ENCODE measurements around the gene EFCAB13.

Gene EFCAB13

GRCh38 chr17:47295874-47296255 lies 27.9 kb upstream of the EFCAB13 start:
- Histone ChIP-seq H3K4me1 (ENCODE audit: control insufficient read depth in 1 of 2, insufficient read depth in 2 of 2, low read length in 2 of 2) (peaks cover 5 to 13% of the 10 kb centered on the region in 2 donors), H3K4me3 (ENCODE audit: low read depth in 1 of 2, low read length in 2 of 2) (no peak overlapping the region), H3K27me3 (ENCODE audit: low read depth, low read length) (no peaks in the 10 kb centered on the region), H3K27ac (ENCODE audit: low read length) (no peak overlapping the region), H3K36me3 (ENCODE audit: control insufficient read depth in 1 of 2, insufficient read depth in 2 of 2, low read length in 2 of 2) (peaks cover 7 to 30% of the 10 kb centered on the region in 2 donors), H3K9me3 (ENCODE audit: control insufficient read depth in 1 of 2, low read length in 2 of 2) (no peaks in the 10 kb centered on the region)

- Histone ChIP-seq H3K4me3 (ENCODE audit: low read depth in 1 of 2, low read length in 2 of 2) (no peak overlapping the region), H3K27me3 (ENCODE audit: low read depth, low read length) (no peaks in the 10 kb centered on the region), H3K27ac (ENCODE audit: low read length) (no peak overlapping the region), H3K4me1 (ENCODE audit: control insufficient read depth in 1 of 2, insufficient read depth in 2 of 2, low read length in 2 of 2) (peaks cover 5 to 13% of the 10 kb centered on the region in 2 donors), H3K9me3 (ENCODE audit: control insufficient read depth in 1 of 2, low read length in 2 of 2) (no peaks in the 10 kb centered on the region), H3K36me3 (ENCODE audit: control insufficient read depth in 1 of 2, insufficient read depth in 2 of 2, low read length in 2 of 2) (peaks cover 21 to 32% of the 10 kb centered on the region in 2 donors)
These were observed 25.9 kb upstream of the EFCAB13 start for GRCh38 chr17:47297661-47298400.

- peaks cover 21 to 39% of the 10 kb centered on the region in 2 donors for H3K36me3 ChIP-seq (ENCODE audit: control insufficient read depth in 1 of 2, insufficient read depth in 2 of 2, low read length in 2 of 2)
- no peaks in the 10 kb centered on the region for H3K27me3 ChIP-seq (ENCODE audit: low read depth, low read length)
- no peak overlapping the region for H3K27ac ChIP-seq (ENCODE audit: low read length)
- no peaks in the 10 kb centered on the region for H3K9me3 ChIP-seq (ENCODE audit: control insufficient read depth in 1 of 2, low read length in 2 of 2)
- H3K4me3 ChIP-seq (ENCODE audit: low read depth in 1 of 2, low read length in 2 of 2), result no peak overlapping the region
- peaks cover 5 to 13% of the 10 kb centered on the region in 2 donors for H3K4me1 ChIP-seq (ENCODE audit: control insufficient read depth in 1 of 2, insufficient read depth in 2 of 2, low read length in 2 of 2)
These were observed 25.0 kb upstream of the EFCAB13 start for GRCh38 chr17:47298712-47299111.

- no peak overlapping the region for H3K4me3 ChIP-seq (ENCODE audit: low read depth in 1 of 2, low read length in 2 of 2)
- no peaks in the 10 kb centered on the region for H3K9me3 ChIP-seq (ENCODE audit: control insufficient read depth in 1 of 2, low read length in 2 of 2)
- peaks cover 3 to 11% of the 10 kb centered on the region in 2 donors for H3K4me1 ChIP-seq (ENCODE audit: control insufficient read depth in 1 of 2, insufficient read depth in 2 of 2, low read length in 2 of 2)
- H3K27ac ChIP-seq (ENCODE audit: low read length), result no peak overlapping the region
- H3K36me3 ChIP-seq (ENCODE audit: control insufficient read depth in 1 of 2, insufficient read depth in 2 of 2, low read length in 2 of 2), result peaks cover 21 to 44% of the 10 kb centered on the region in 2 donors
- H3K27me3 ChIP-seq (ENCODE audit: low read depth, low read length), result no peaks in the 10 kb centered on the region
These were observed 24.4 kb upstream of the EFCAB13 start for GRCh38 chr17:47299239-47299910.

- peaks cover 21 to 44% of the 10 kb centered on the region in 2 donors for H3K36me3 ChIP-seq (ENCODE audit: control insufficient read depth in 1 of 2, insufficient read depth in 2 of 2, low read length in 2 of 2)
- no peaks in the 10 kb centered on the region for H3K27me3 ChIP-seq (ENCODE audit: low read depth, low read length)
- no peak overlapping the region for H3K27ac ChIP-seq (ENCODE audit: low read length)
- H3K4me3 ChIP-seq (ENCODE audit: low read depth in 1 of 2, low read length in 2 of 2), result no peak overlapping the region
- no peaks in the 10 kb centered on the region for H3K4me1 ChIP-seq (ENCODE audit: control insufficient read depth in 1 of 2, insufficient read depth in 2 of 2, low read length in 2 of 2)
- H3K9me3 ChIP-seq (ENCODE audit: control insufficient read depth in 1 of 2, low read length in 2 of 2), result no peaks in the 10 kb centered on the region
These were observed 23.0 kb upstream of the EFCAB13 start for GRCh38 chr17:47300718-47301117.

- H3K36me3 ChIP-seq (ENCODE audit: control insufficient read depth in 1 of 2, insufficient read depth in 2 of 2, low read length in 2 of 2), result peaks cover 21 to 44% of the 10 kb centered on the region in 2 donors
- H3K4me1 ChIP-seq (ENCODE audit: control insufficient read depth in 1 of 2, insufficient read depth in 2 of 2, low read length in 2 of 2), result no peaks in the 10 kb centered on the region
These were observed 22.6 kb upstream of the EFCAB13 start for GRCh38 chr17:47301161-47301560.

GRCh38 chr17:47301831-47302230 lies 21.9 kb upstream of the EFCAB13 start:
- Histone ChIP-seq H3K4me1 (ENCODE audit: control insufficient read depth in 1 of 2, insufficient read depth in 2 of 2, low read length in 2 of 2) (no peaks in the 10 kb centered on the region), H3K4me3 (ENCODE audit: low read depth in 1 of 2, low read length in 2 of 2) (no peak overlapping the region), H3K36me3 (ENCODE audit: control insufficient read depth in 1 of 2, insufficient read depth in 2 of 2, low read length in 2 of 2) (peaks cover 21 to 44% of the 10 kb centered on the region in 2 donors), H3K9me3 (ENCODE audit: control insufficient read depth in 1 of 2, low read length in 2 of 2) (no peaks in the 10 kb centered on the region), H3K27me3 (ENCODE audit: low read depth, low read length) (no peaks in the 10 kb centered on the region), H3K27ac (ENCODE audit: low read length) (no peak overlapping the region)

More at GRCh38 chr17:47301161-47301560, 22.6 kb upstream of the EFCAB13 start:
- Histone ChIP-seq H3K27ac (ENCODE audit: low read length) (no peak overlapping the region), H3K4me3 (ENCODE audit: low read depth in 1 of 2, low read length in 2 of 2) (no peak overlapping the region), H3K27me3 (ENCODE audit: low read depth, low read length) (no peaks in the 10 kb centered on the region), H3K9me3 (ENCODE audit: control insufficient read depth in 1 of 2, low read length in 2 of 2) (no peaks in the 10 kb centered on the region)

GRCh38 chr17:47304186-47304585 lies 19.6 kb upstream of the EFCAB13 start:
- Histone ChIP-seq H3K27me3 (ENCODE audit: low read depth, low read length) (no peaks in the 10 kb centered on the region), H3K9me3 (ENCODE audit: control insufficient read depth in 1 of 2, low read length in 2 of 2) (no peaks in the 10 kb centered on the region), H3K27ac (ENCODE audit: low read length) (no peak overlapping the region), H3K4me1 (ENCODE audit: control insufficient read depth in 1 of 2, insufficient read depth in 2 of 2, low read length in 2 of 2) (no peaks in the 10 kb centered on the region), H3K4me3 (ENCODE audit: low read depth in 1 of 2, low read length in 2 of 2) (no peak overlapping the region), H3K36me3 (ENCODE audit: control insufficient read depth in 1 of 2, insufficient read depth in 2 of 2, low read length in 2 of 2) (peaks cover 21 to 50% of the 10 kb centered on the region in 2 donors)

- no peak overlapping the region for H3K4me3 ChIP-seq (ENCODE audit: low read depth in 1 of 2, low read length in 2 of 2)
These were observed 18.3 kb upstream of the EFCAB13 start for GRCh38 chr17:47305302-47305923.

GRCh38 chr17:47310186-47310733 lies 13.5 kb upstream of the EFCAB13 start:
- Histone ChIP-seq H3K4me1 (ENCODE audit: control insufficient read depth in 1 of 2, insufficient read depth in 2 of 2, low read length in 2 of 2) (peaks cover 0 to 1% of the 10 kb centered on the region in 2 donors), H3K36me3 (ENCODE audit: control insufficient read depth in 1 of 2, insufficient read depth in 2 of 2, low read length in 2 of 2) (peaks cover 0 to 6% of the 10 kb centered on the region in 2 donors), H3K4me3 (ENCODE audit: low read depth in 1 of 2, low read length in 2 of 2) (no peak overlapping the region), H3K27me3 (ENCODE audit: low read depth, low read length) (no peaks in the 10 kb centered on the region), H3K9me3 (ENCODE audit: control insufficient read depth in 1 of 2, low read length in 2 of 2) (no peaks in the 10 kb centered on the region), H3K27ac (ENCODE audit: low read length) (no peak overlapping the region)

More at GRCh38 chr17:47305302-47305923, 18.3 kb upstream of the EFCAB13 start:
- H3K9me3 ChIP-seq (ENCODE audit: control insufficient read depth in 1 of 2, low read length in 2 of 2), result no peaks in the 10 kb centered on the region
- peaks cover 19 to 43% of the 10 kb centered on the region in 2 donors for H3K36me3 ChIP-seq (ENCODE audit: control insufficient read depth in 1 of 2, insufficient read depth in 2 of 2, low read length in 2 of 2)
- H3K4me1 ChIP-seq (ENCODE audit: control insufficient read depth in 1 of 2, insufficient read depth in 2 of 2, low read length in 2 of 2), result no peaks in the 10 kb centered on the region
- no peaks in the 10 kb centered on the region for H3K27me3 ChIP-seq (ENCODE audit: low read depth, low read length)
- no peak overlapping the region for H3K27ac ChIP-seq (ENCODE audit: low read length)

GRCh38 chr17:47311420-47311819 lies 12.3 kb upstream of the EFCAB13 start:
- Histone ChIP-seq H3K36me3 (ENCODE audit: control insufficient read depth in 1 of 2, insufficient read depth in 2 of 2, low read length in 2 of 2) (peaks cover 0 to 6% of the 10 kb centered on the region in 2 donors), H3K4me3 (ENCODE audit: low read depth in 1 of 2, low read length in 2 of 2) (no peak overlapping the region), H3K4me1 (ENCODE audit: control insufficient read depth in 1 of 2, insufficient read depth in 2 of 2, low read length in 2 of 2) (peaks cover 0 to 9% of the 10 kb centered on the region in 2 donors), H3K9me3 (ENCODE audit: control insufficient read depth in 1 of 2, low read length in 2 of 2) (no peaks in the 10 kb centered on the region), H3K27ac (ENCODE audit: low read length) (no peak overlapping the region), H3K27me3 (ENCODE audit: low read depth, low read length) (no peaks in the 10 kb centered on the region)

All from muscle layer of duodenum (tissue), 2 donors.